HG02623 (cell line): ENCODE data around the gene CLDN5.

Source experiments
- ATAC-seq: cut with Tn5 transposase; IDR thresholded peaks from one replicate; pipeline ENCODE4 v1.9.1; 2021; ENCODE audit warnings: moderate library complexity; ENCODE audit not compliant: unreplicated experiment

Gene CLDN5

GRCh38 chr22:19524170-19525115, at the start of gene CLDN5:
Gene CLDN5 (minus strand): TSS chr22:19524410. CDS start chr22:19524255, 155 bp downstream.
- ATAC-seq = no peak

- no peak for ATAC-seq
These were observed 47.8 kb upstream of the CLDN5 start for GRCh38 chr22:19571995-19572394.

- no peak for ATAC-seq
These were observed 47.1 kb upstream of the CLDN5 start for GRCh38 chr22:19571207-19571795.

GRCh38 chr22:19569976-19570375, 45.8 kb upstream of the CLDN5 start:
- ATAC-seq = no peak

GRCh38 chr22:19569276-19569640, 45.0 kb upstream of the CLDN5 start:
- no peak for ATAC-seq

GRCh38 chr22:19568337-19569275, 44.4 kb upstream of the CLDN5 start:
- no peak for ATAC-seq

- ATAC-seq = no peak
These were observed 43.2 kb upstream of the CLDN5 start for GRCh38 chr22:19567157-19568009.

- no peak for ATAC-seq
These were observed 42.3 kb upstream of the CLDN5 start for GRCh38 chr22:19566279-19567156.

- no peak for ATAC-seq
These were observed 41.4 kb upstream of the CLDN5 start for GRCh38 chr22:19565382-19566278.

GRCh38 chr22:19559956-19560355, 35.7 kb upstream of the CLDN5 start:
- ATAC-seq = no peak

GRCh38 chr22:19559324-19559811, 35.2 kb upstream of the CLDN5 start:
- ATAC-seq = no peak

GRCh38 chr22:19556963-19557545, 32.8 kb upstream of the CLDN5 start:
- no peak for ATAC-seq

- ATAC-seq = no peak
These were observed 31.4 kb upstream of the CLDN5 start for GRCh38 chr22:19555651-19556050.

- no peak for ATAC-seq
These were observed 30.7 kb upstream of the CLDN5 start for GRCh38 chr22:19554834-19555404.

GRCh38 chr22:19553201-19553600, 29.0 kb upstream of the CLDN5 start:
- no peak for ATAC-seq

GRCh38 chr22:19550382-19550781, 26.2 kb upstream of the CLDN5 start:
- no peak for ATAC-seq

GRCh38 chr22:19549428-19549827, 25.2 kb upstream of the CLDN5 start:
- no peak for ATAC-seq
